Caco-2 (cell line): ENCODE data around the gene ESRRG. TPM values are rescaled to one million over a fixed set of nuclear protein-coding genes. Genes with fewer than 3 reads are reported as not detected.

Source experiments
- BruUV-seq: library from RNA; stranded (reverse); fragments of 400-500 nt; replicated peaks from 2 replicates; lab custom pipeline; 2021; lab: Mats Ljungman, UMichigan
- CTCF ChIA-PET: fragments of 300-600 bp; sonication (Branson Sonifier 250); formaldehyde crosslinking; loops from one replicate; lab custom pipeline; 2022; ENCODE audit warnings: antibody characterized with exemption; lab: Charles Lee
- POLR2A ChIA-PET: fragments of 300-600 bp; sonication (Branson Sonifier 250); formaldehyde crosslinking; loops from one replicate; lab custom pipeline; 2022; ENCODE audit warnings: antibody characterized with exemption; lab: Charles Lee
- DNase-seq, 2 experiments: peaks; one replicate each; pipeline versions ENCODE4 v3.0.0 to v3.0.0-alpha.2; 2020 to 2022
- H3K27me3 ChIP-seq: replicated peaks from 2 replicates; pipeline ENCODE4 v1.6.0; 2011; ENCODE audit warnings: low read length; ENCODE audit not compliant: control insufficient read depth, insufficient read depth
- H3K36me3 ChIP-seq: 2 replicates; pipeline ENCODE4 v1.5.1; 2011; ENCODE audit warnings: low read length; ENCODE audit not compliant: control insufficient read depth, insufficient read depth
- H3K4me1 ChIP-seq: fragments of 250-450 bp; sonication (Bioruptor Pico); 2 replicates; pipeline ENCODE4 v1.5.1; 2020; ENCODE audit warnings: mild to moderate bottlenecking
- H3K4me3 ChIP-seq: 2 replicates; pipeline ENCODE4 v1.5.1; 2011; ENCODE audit warnings: low read depth, mild to moderate bottlenecking, control low read depth, low read length
- H3K9me3 ChIP-seq: fragments of 250-450 bp; sonication (Bioruptor Pico); 2 replicates; pipeline ENCODE4 v1.5.1; 2020; ENCODE audit warnings: mild to moderate bottlenecking, moderate library complexity
- H3K27ac Mint-ChIP-seq: one replicate; pipeline ENCODE4 v1.8.0; 2022; ENCODE audit warnings: mixed read lengths; ENCODE audit not compliant: unreplicated experiment
- H3K27me3 Mint-ChIP-seq: one replicate; pipeline ENCODE4 v1.8.0; 2022; ENCODE audit warnings: mixed read lengths; ENCODE audit not compliant: insufficient read depth, unreplicated experiment
- H3K36me3 Mint-ChIP-seq: one replicate; pipeline ENCODE4 v1.8.0; 2022; ENCODE audit warnings: mild to moderate bottlenecking, mixed read lengths; ENCODE audit not compliant: insufficient read depth, unreplicated experiment
- H3K4me1 Mint-ChIP-seq: one replicate; pipeline ENCODE4 v1.8.0; 2022; ENCODE audit warnings: low read depth, mixed read lengths; ENCODE audit not compliant: unreplicated experiment
- H3K4me3 Mint-ChIP-seq: one replicate; pipeline ENCODE4 v1.8.0; 2022; ENCODE audit warnings: mild to moderate bottlenecking, moderate library complexity, mixed read lengths; ENCODE audit not compliant: unreplicated experiment
- H3K9me3 Mint-ChIP-seq: one replicate; pipeline ENCODE4 v1.8.0; 2022; ENCODE audit warnings: mixed read lengths; ENCODE audit not compliant: unreplicated experiment
- intact Hi-C: fragments of 100-400 bp; cut with micrococcal nuclease; formaldehyde crosslinking; loops from one replicate; pipeline ENCODE4 v1.10.0; 2022; ENCODE audit not compliant: unreplicated experiment
- total RNA-seq: library from RNA; stranded (reverse); gene quantifications from 2 replicates; pipeline ENCODE4 v1.2.3, GENCODE V29; 2022
- TF ChIP-seq, protein P1 (sequence below), 2 experiments: fragments of 200-600 bp in 1 of 2; IDR thresholded peaks; 1 replicate in 1 of 2; 2 replicates in 1 of 2; pipeline versions ENCODE4 v1.5.1 to v1.8.0; 2011 to 2022; ENCODE audit warnings: antibody characterized with exemption in 1 of 2, control low read depth in 1 of 2, inconsistent platforms in 1 of 2, low read depth in 1 of 2, low read length in 1 of 2, mild to moderate bottlenecking in 1 of 2, moderate library complexity in 1 of 2; ENCODE audit not compliant: insufficient read depth in 1 of 2, severe bottlenecking in 1 of 2, unreplicated experiment in 1 of 2

The ESRRG gene
- total RNA-seq, 1 experiment from 2014 or later = 6.6 TPM

DNA sequence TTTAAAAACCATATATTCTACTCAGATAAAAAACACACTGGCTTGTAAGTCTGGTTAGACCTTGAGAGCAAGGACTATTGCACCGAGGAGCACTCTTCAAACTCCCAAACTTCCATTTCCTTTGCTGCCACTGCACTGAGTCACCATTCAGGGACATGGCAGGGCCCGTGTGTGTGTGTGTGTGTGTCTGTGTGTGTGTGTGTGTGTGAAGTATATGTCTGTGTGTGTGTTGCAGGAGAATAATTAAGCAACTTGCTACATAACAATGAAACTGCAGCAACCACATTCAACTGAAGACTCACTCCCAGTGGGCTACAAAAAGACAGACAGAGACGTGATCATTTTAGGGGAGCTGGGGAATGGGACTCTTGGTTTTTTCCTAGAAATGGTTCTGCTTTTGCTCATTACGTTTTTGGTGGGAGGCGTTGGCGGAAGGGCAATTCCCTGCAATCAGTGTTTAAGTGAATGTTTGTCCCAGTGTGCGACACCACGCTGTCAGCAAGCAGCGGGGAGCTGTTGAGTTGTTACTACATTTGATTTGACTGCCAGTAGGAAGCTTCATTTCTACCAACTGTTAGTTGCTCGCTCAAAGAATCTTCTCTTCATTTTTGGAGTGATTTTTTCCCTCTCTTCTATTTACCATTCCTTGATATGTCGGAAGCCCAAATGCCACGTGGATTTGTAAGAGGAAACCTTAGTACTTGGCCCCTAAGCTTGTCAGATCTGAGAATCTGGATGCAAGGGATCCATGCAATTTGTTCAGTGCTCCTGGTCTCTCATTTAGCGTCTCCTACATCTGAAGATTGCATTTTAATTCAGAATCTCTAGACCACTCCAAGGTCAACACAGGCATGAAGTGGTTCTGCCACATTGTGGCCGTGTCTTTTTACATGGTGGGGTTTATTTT is 36.1 kb downstream of the ESRRG start:
- Mint-ChIP-seq H3K36me3 (no peaks in the 10 kb centered on the region), H3K27me3 (no peaks in the 10 kb centered on the region), H3K9me3 (no peaks in the 10 kb centered on the region), H3K27ac (no peak overlapping the region), H3K4me1 (peaks cover 24% of the 10 kb centered on the region), H3K4me3 (no peak overlapping the region)
- TF ChIP-seq, protein P1, sequence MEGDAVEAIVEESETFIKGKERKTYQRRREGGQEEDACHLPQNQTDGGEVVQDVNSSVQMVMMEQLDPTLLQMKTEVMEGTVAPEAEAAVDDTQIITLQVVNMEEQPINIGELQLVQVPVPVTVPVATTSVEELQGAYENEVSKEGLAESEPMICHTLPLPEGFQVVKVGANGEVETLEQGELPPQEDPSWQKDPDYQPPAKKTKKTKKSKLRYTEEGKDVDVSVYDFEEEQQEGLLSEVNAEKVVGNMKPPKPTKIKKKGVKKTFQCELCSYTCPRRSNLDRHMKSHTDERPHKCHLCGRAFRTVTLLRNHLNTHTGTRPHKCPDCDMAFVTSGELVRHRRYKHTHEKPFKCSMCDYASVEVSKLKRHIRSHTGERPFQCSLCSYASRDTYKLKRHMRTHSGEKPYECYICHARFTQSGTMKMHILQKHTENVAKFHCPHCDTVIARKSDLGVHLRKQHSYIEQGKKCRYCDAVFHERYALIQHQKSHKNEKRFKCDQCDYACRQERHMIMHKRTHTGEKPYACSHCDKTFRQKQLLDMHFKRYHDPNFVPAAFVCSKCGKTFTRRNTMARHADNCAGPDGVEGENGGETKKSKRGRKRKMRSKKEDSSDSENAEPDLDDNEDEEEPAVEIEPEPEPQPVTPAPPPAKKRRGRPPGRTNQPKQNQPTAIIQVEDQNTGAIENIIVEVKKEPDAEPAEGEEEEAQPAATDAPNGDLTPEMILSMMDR (IDR thresholded peaks at IDR 0.05; ENCODE audit: insufficient read depth in 1 of 2, low read depth in 1 of 2, low read length in 1 of 2, severe bottlenecking in 1 of 2, unreplicated experiment in 1 of 2) = no peak
- no TSS peak for BruUV-seq
- no peaks in the 10 kb centered on the region for H3K36me3 ChIP-seq
- no peak for DNase-seq
- no peaks in the 10 kb centered on the region for H3K27me3 ChIP-seq
- peaks cover 11% of the 10 kb centered on the region; the same call in 1 of the 2 replicates for H3K4me1 ChIP-seq
- no peaks in the 10 kb centered on the region for H3K9me3 ChIP-seq
- POLR2A ChIA-PET = no interaction called here
- intact Hi-C loops = no loop called here
- no peak overlapping the region for H3K4me3 ChIP-seq
- CTCF ChIA-PET = interaction anchor here (0.7 kb wide), 1 partner anchor 286 kb away, joined by 3 read pairs; no protein-coding TSS in a partner anchor

DNA sequence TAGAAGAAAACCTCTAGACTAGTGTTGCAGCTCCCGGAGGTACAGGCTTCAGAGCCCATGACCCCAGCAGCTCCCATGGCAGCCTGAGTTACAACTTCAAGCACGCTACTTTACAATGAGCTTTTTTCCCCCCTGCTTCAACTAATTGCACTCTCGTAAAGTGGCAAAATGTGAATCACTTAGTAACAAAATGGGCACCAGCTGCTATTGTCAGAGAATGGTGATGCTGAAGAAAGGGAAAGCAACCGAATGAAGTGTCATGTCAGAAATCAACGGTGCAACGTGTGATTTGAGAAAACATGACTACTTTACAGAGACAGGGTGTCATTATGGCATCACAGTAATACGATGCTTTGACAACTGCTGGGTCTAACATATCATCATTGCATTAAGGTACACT is 40.5 kb downstream of the ESRRG start:
- Mint-ChIP-seq H3K9me3 (no peaks in the 10 kb centered on the region), H3K27me3 (no peaks in the 10 kb centered on the region), H3K4me1 (peaks cover 13% of the 10 kb centered on the region), H3K4me3 (no peak overlapping the region), H3K27ac (no peak overlapping the region), H3K36me3 (no peaks in the 10 kb centered on the region)
- H3K4me3 ChIP-seq = no peak overlapping the region
- CTCF ChIA-PET = no interaction called here
- no peaks in the 10 kb centered on the region for H3K9me3 ChIP-seq
- H3K4me1 ChIP-seq = no peaks in the 10 kb centered on the region; the same call in 1 of the 2 replicates
- POLR2A ChIA-PET = no interaction called here
- H3K36me3 ChIP-seq = no peaks in the 10 kb centered on the region
- TF ChIP-seq, protein P1 (IDR thresholded peaks at IDR 0.05; ENCODE audit: insufficient read depth in 1 of 2, low read depth in 1 of 2, low read length in 1 of 2, severe bottlenecking in 1 of 2, unreplicated experiment in 1 of 2) = no peak
- DNase-seq = no peak
- H3K27me3 ChIP-seq = no peaks in the 10 kb centered on the region
- no TSS peak for BruUV-seq
- intact Hi-C loops = no loop called here

DNA sequence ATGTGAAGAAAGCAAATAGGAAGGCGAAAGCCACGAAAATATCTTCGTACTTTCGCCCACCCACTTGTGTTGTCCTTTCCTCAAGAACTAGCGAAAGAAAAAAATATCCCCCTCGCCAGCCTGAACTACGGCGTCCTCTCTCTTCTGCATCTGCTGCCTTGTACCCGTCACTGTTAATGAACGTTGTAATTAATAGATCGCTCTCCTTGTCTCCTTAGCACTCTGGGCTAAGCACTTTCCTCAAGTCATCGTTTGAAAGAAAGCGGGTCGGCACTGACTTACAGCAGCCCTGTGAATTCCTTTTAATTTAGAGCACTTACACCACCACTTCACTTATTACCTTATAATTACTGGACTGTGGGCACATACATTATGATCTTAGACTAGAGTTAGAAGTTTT is 44.1 kb downstream of the ESRRG start:
- no peaks in the 10 kb centered on the region for H3K36me3 ChIP-seq
- no peaks in the 10 kb centered on the region for H3K27me3 Mint-ChIP-seq
- H3K27me3 ChIP-seq = no peaks in the 10 kb centered on the region
- no peak overlapping the region for H3K4me3 ChIP-seq
- ChIA-PET POLR2A (no interaction called here), CTCF (no interaction called here)
- intact Hi-C loops = no loop called here
- H3K27ac Mint-ChIP-seq = no peak overlapping the region
- no peaks in the 10 kb centered on the region for H3K4me1 Mint-ChIP-seq
- no peaks in the 10 kb centered on the region for H3K36me3 Mint-ChIP-seq
- H3K4me1 ChIP-seq = no peaks in the 10 kb centered on the region
- H3K4me3 Mint-ChIP-seq = no peak overlapping the region
- no TSS peak for BruUV-seq
- H3K9me3 Mint-ChIP-seq = no peaks in the 10 kb centered on the region
- H3K9me3 ChIP-seq = no peaks in the 10 kb centered on the region
- DNase-seq = no peak
- TF ChIP-seq, protein P1 (IDR thresholded peaks at IDR 0.05; ENCODE audit: insufficient read depth in 1 of 2, low read depth in 1 of 2, low read length in 1 of 2, severe bottlenecking in 1 of 2, unreplicated experiment in 1 of 2) = no peak
